GM10266 (cell line): Measurements from ENCODE around the gene MRPS10.

Experiments used
- DNase-seq: peaks from one replicate; pipeline ENCODE4 v3.0.0; 2012; ENCODE audit errors: extremely low spot score
- TF ChIP-seq, protein P1 (sequence below): IDR thresholded peaks from 2 replicates; pipeline ENCODE4 v1.5.1; 2012; ENCODE audit warnings: mild to moderate bottlenecking, low read depth; ENCODE audit not compliant: control insufficient read depth, insufficient read depth; ENCODE audit errors: missing control alignments

Gene MRPS10

DNA sequence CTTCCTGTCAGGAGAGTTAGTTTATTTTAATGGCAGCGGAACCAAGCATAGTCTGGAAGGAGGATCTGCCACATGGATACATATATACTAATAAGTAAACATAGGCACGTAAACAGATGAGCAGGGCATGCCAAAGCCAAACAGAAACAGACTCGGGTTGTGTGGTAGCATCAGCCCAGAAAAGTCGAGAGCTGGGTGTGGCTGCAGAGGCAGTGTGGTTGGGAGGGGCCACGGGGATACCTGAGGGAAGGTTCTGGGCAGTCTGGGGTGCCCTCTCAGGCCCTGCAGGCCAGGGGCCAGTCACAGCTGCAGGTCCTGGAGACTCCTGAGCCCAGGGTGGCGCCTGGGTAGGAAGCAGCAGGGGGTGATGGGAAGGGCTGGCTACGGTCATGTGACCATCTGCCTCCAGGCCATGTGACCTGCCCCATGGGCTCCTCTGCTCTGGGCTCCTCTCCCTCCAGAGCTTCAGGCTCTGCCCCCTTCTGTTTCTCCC, 42.8 kb upstream of the MRPS10 start:
- DNase-seq: peak; percentile 37
- TF ChIP-seq, protein P1, sequence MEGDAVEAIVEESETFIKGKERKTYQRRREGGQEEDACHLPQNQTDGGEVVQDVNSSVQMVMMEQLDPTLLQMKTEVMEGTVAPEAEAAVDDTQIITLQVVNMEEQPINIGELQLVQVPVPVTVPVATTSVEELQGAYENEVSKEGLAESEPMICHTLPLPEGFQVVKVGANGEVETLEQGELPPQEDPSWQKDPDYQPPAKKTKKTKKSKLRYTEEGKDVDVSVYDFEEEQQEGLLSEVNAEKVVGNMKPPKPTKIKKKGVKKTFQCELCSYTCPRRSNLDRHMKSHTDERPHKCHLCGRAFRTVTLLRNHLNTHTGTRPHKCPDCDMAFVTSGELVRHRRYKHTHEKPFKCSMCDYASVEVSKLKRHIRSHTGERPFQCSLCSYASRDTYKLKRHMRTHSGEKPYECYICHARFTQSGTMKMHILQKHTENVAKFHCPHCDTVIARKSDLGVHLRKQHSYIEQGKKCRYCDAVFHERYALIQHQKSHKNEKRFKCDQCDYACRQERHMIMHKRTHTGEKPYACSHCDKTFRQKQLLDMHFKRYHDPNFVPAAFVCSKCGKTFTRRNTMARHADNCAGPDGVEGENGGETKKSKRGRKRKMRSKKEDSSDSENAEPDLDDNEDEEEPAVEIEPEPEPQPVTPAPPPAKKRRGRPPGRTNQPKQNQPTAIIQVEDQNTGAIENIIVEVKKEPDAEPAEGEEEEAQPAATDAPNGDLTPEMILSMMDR: no peak

DNA sequence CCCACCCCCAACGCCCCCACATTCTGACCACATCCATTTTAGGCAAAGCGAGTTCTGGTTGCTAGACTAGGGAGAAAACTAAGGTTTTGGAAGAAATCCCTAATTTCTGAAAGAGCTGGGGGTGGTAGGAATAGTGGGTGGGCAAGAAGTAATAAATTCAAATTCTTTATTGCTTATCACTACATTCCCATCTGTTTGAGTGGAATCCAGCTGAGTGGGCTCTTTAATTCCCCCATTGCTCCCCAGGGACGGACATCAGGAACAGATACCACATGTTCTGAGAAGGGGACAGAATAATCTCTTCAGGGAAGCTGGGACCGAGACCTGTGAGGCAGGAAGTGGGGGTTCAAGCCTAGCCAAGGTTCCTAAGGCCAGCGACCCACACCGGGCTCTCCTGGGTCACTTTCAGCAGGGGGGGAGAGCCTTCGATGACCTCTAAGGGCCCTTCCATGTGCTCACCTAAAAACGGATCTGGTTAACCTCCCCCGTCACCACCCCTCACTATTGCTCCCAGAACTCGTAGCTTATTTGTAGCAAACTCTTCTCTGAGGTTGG, 42.3 kb upstream of the MRPS10 start:
- TF ChIP-seq, protein P1: no peak
- DNase-seq: no peak

GRCh38 chr6:42259286-42259685, 41.6 kb upstream of the MRPS10 start:
- TF ChIP-seq, protein P1: no peak
- no peak for DNase-seq

DNA sequence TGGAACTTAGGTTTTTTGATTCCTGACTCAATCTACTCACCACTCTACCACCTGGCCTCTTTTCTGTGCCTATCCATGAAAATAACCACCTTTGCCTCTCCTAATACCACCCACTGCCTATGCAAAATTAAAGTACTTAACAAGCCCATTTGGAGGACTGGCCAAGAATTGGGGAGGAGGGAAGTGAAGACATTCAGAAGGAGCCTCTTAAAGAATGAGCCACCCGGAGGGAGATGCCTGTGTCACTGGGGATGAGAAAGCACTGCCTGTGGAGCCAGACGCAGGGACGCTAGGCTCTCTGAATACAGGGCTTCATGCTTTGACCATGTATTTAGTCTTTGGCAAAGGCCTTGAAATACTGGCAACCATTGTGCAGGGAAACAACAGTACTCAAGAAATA, 40.0 kb upstream of the MRPS10 start:
- TF ChIP-seq, protein P1: no peak
- no peak for DNase-seq

GRCh38 chr6:42257063-42257462, 39.4 kb upstream of the MRPS10 start:
- TF ChIP-seq, protein P1: no peak
- no peak for DNase-seq

DNA sequence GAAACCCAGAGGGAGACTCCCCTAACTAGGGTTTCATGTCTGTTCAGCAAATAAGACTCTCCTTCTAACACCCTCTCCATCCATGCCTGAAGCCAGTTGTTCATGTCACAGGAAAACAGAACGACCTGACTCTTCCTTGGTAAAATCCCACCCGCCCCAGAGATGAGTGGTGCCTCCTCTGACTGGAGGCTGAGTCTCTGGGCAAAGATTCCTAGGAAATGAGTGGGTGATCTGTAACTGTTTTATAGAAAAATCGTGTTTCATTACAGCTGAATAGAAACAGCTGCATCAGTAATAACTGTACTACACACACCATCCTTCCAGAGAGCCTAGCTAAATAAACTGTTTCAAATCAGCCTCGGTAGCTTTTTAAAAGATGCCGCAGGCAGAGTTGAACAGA, 37.4 kb upstream of the MRPS10 start:
- no peak for DNase-seq
- TF ChIP-seq, protein P1: no peak

DNA sequence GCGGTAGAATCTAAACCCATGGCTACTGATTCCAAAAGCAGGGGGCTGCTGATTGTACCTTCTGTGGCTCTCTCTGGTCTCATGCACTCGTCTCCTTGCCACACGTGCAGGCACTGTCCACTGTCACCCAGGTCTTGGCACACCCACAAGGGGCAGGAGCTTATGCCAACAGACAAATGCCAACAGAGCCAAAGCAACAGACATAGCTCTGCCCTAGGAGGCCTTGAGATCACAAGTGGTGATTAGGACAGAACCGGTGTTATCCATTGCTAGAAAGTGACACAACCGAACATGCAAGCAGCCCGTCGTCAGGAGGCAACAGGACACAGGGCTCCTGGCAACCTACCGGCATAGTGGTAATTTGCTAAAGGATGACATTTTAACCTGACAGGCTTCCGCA, 36.8 kb upstream of the MRPS10 start:
- DNase-seq: no peak
- TF ChIP-seq, protein P1: no peak
